Liver (tissue), 3 donors: ENCODE measurements around the gene CUL5.

Source experiments
- EGR1 ChIP-seq, 2 donors: IDR thresholded peaks; 2 replicates each; pipeline ENCODE4 v1.6.1; 2016 to 2018; ENCODE audit warnings: antibody characterized with exemption in 2 of 2, low read depth in 2 of 2
- GABPA ChIP-seq, 2 donors: IDR thresholded peaks in 1 of 2; conservative IDR thresholded peaks in 1 of 2; 2 replicates each; pipeline ENCODE4 v1.6.1; 2016; ENCODE audit warnings: antibody characterized with exemption in 2 of 2, mild to moderate bottlenecking in 1 of 2, moderate library complexity in 1 of 2
- JUND ChIP-seq, 2 donors: IDR thresholded peaks; 2 replicates each; pipeline ENCODE4 v1.6.1; 2016; ENCODE audit warnings: antibody characterized with exemption in 2 of 2
- RAD21 ChIP-seq, 2 donors: IDR thresholded peaks; 2 replicates each; pipeline ENCODE4 v1.6.1; 2016; ENCODE audit warnings: antibody characterized with exemption in 2 of 2, mild to moderate bottlenecking in 2 of 2
- TF ChIP-seq, protein P1 (sequence below): IDR thresholded peaks from 2 replicates; pipeline ENCODE4 v1.6.1; 2016; ENCODE audit warnings: antibody characterized with exemption
- TF ChIP-seq, protein P2 (sequence below): fragments of 150-350 bp; IDR thresholded peaks from 2 replicates; pipeline ENCODE4 v1.5.1; 2017; ENCODE audit warnings: improper control_type of control experiment, low read depth, low read length; ENCODE audit not compliant: missing input control
- TF ChIP-seq, protein P3 (sequence below): IDR thresholded peaks from 2 replicates; pipeline ENCODE4 v1.6.1; 2016; ENCODE audit warnings: antibody characterized with exemption
- donor health status: healthy.
- donor health status: healthy.

DNA sequence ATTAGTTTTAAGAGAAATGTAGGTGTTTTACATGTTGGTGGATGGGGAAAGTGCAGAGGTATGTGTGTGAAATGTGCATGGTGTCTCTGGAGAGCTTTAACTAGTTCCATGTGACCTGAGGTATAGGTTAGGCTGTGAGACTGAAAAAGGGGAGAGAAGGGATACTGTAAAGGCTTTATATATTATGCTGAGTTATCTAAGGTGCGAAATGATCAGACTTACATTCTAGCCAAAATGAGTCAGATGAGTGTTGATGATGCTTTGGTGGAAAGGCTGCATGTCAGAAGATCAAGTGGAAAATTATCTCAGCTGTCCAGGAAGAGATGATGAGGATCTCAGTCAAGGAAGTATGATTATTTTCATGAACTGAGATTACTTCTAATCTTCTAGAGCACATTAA lies 128.5 kb downstream of the CUL5 start:
- TF ChIP-seq, protein P1, sequence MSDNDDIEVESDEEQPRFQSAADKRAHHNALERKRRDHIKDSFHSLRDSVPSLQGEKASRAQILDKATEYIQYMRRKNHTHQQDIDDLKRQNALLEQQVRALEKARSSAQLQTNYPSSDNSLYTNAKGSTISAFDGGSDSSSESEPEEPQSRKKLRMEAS = no peak
- TF ChIP-seq, protein P2, sequence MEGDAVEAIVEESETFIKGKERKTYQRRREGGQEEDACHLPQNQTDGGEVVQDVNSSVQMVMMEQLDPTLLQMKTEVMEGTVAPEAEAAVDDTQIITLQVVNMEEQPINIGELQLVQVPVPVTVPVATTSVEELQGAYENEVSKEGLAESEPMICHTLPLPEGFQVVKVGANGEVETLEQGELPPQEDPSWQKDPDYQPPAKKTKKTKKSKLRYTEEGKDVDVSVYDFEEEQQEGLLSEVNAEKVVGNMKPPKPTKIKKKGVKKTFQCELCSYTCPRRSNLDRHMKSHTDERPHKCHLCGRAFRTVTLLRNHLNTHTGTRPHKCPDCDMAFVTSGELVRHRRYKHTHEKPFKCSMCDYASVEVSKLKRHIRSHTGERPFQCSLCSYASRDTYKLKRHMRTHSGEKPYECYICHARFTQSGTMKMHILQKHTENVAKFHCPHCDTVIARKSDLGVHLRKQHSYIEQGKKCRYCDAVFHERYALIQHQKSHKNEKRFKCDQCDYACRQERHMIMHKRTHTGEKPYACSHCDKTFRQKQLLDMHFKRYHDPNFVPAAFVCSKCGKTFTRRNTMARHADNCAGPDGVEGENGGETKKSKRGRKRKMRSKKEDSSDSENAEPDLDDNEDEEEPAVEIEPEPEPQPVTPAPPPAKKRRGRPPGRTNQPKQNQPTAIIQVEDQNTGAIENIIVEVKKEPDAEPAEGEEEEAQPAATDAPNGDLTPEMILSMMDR = no peak
- TF ChIP-seq EGR1 (IDR thresholded peaks at IDR 0.05; ENCODE audit: low read depth in 2 of 2) (no peak), JUND (IDR thresholded peaks at IDR 0.05) (no peak), GABPA (IDR thresholded peaks at IDR 0.05 in 1 of 2, conservative IDR thresholded peaks at IDR 0.05 in 1 of 2) (no peak), RAD21 (IDR thresholded peaks at IDR 0.05) (no peak)
- TF ChIP-seq, protein P3, sequence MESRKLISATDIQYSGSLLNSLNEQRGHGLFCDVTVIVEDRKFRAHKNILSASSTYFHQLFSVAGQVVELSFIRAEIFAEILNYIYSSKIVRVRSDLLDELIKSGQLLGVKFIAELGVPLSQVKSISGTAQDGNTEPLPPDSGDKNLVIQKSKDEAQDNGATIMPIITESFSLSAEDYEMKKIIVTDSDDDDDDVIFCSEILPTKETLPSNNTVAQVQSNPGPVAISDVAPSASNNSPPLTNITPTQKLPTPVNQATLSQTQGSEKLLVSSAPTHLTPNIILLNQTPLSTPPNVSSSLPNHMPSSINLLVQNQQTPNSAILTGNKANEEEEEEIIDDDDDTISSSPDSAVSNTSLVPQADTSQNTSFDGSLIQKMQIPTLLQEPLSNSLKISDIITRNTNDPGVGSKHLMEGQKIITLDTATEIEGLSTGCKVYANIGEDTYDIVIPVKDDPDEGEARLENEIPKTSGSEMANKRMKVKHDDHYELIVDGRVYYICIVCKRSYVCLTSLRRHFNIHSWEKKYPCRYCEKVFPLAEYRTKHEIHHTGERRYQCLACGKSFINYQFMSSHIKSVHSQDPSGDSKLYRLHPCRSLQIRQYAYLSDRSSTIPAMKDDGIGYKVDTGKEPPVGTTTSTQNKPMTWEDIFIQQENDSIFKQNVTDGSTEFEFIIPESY = no peak
